Esophagus (tissue), 2 donors: ENCODE results near the gene OMP. TPM values are rescaled to one million over a fixed set of nuclear protein-coding genes. Genes with fewer than 3 reads are reported as not detected.

Experiments used
- H3K27ac ChIP-seq, 2 donors: one replicate each; pipeline ENCODE4 v1.5.1; 2013; ENCODE audit warnings: low read depth in 2 of 2, mild to moderate bottlenecking in 2 of 2, inconsistent platforms in 1 of 2, low read length in 1 of 2, moderate library complexity in 1 of 2
- H3K27me3 ChIP-seq, 2 donors: one replicate each; pipeline ENCODE4 v1.6.1; 2013; ENCODE audit warnings: low read length in 2 of 2, control low read depth in 1 of 2, mild to moderate bottlenecking in 1 of 2; ENCODE audit not compliant: insufficient read depth in 2 of 2, control insufficient read depth in 1 of 2
- H3K36me3 ChIP-seq, 2 donors: one replicate each; pipeline ENCODE4 v1.6.1; 2013; ENCODE audit warnings: low read length in 1 of 2; ENCODE audit not compliant: control insufficient read depth in 2 of 2, insufficient read depth in 2 of 2
- H3K4me1 ChIP-seq, 2 donors: one replicate each; pipeline ENCODE4 v1.6.1; 2013; ENCODE audit warnings: low read length in 1 of 2; ENCODE audit not compliant: control insufficient read depth in 2 of 2, insufficient read depth in 2 of 2
- H3K4me3 ChIP-seq, 2 donors: one replicate each; pipeline ENCODE4 v1.5.1; 2013; ENCODE audit warnings: low read length in 2 of 2, mild to moderate bottlenecking in 2 of 2, low read depth in 1 of 2, moderate library complexity in 1 of 2
- H3K9me3 ChIP-seq, 2 donors: one replicate each; pipeline ENCODE4 v1.6.1; 2013; ENCODE audit warnings: mild to moderate bottlenecking in 2 of 2, low read depth in 1 of 2, low read length in 1 of 2, moderate library complexity in 1 of 2; ENCODE audit not compliant: control insufficient read depth in 2 of 2, insufficient read depth in 1 of 2
- WGBS, 2 donors: extraction: QIAGEN DNeasy Blood & Tissue Kit; methylation state at CpG; one replicate each; pipeline ENCODE4 v1.1.7; 2013; 5-methylcytosine and 5-hydroxymethylcytosine counted together
- polyA plus RNA-seq, 2 donors: library from polyadenylated mRNA; stranded (reverse); fragments of 200-250 nt; gene quantifications; one replicate each; pipeline ENCODE4 v1.2.3, GENCODE V29; 2013
- donor health status: healthy with polysubstance abuse.
- donor health status: Bipolar disorder and iron deficiency.

The OMP gene
- polyA plus RNA-seq, 2 donors: 0.33 to 0.98 TPM

DNA sequence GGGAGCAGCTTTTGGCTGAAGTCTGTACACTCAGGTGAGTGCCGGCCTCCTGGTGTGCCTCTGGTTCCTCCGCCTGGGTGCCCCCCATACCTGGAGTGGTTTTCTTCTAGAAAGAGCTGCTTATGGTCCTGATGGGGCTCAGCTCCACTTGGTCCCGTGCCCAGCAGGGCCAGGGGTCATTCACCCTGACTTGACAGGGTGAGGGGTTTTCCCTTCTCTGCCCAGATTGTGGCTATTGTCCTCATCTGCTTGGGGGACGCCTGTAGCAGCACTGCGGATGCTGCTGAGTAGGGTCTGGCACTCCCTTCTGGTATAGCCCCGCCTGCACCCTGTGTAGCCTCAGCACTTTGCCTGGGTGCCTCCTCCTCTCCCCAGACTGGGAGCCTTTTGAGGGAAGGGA, 8.2 kb downstream of the OMP start:
- Histone ChIP-seq H3K4me3 (no peak overlapping the region), H3K9me3 (no peaks in the 10 kb centered on the region), H3K27me3 (no peaks in the 10 kb centered on the region)

GRCh38 chr11:77111277-77111676, 8.6 kb downstream of the OMP start:
- 70 to 71% methylated on average over 3 of the region's 3 CpGs for WGBS, 2 donors
- no peaks in the 10 kb centered on the region for H3K9me3 ChIP-seq
- H3K36me3 ChIP-seq: peaks cover 0 to 4% of the 10 kb centered on the region in 2 donors
- H3K27me3 ChIP-seq: no peaks in the 10 kb centered on the region
- H3K27ac ChIP-seq: no peak overlapping the region
- no peak overlapping the region for H3K4me3 ChIP-seq
- peaks cover 4 to 6% of the 10 kb centered on the region in 2 donors for H3K4me1 ChIP-seq

More for the DNA sequence above, 8.2 kb downstream of the OMP start:
- peaks cover 0 to 4% of the 10 kb centered on the region in 2 donors for H3K36me3 ChIP-seq
- peaks cover 4 to 6% of the 10 kb centered on the region in 2 donors for H3K4me1 ChIP-seq
- 80 to 88% methylated on average over 6 of the region's 6 CpGs for WGBS, 2 donors
- no peak overlapping the region for H3K27ac ChIP-seq

GRCh38 chr11:77111946-77112345, 9.3 kb downstream of the OMP start:
- peaks cover 0 to 4% of the 10 kb centered on the region in 2 donors for H3K36me3 ChIP-seq
- H3K9me3 ChIP-seq: no peaks in the 10 kb centered on the region
- H3K4me1 ChIP-seq: peaks cover 4 to 6% of the 10 kb centered on the region in 2 donors
- no peak overlapping the region for H3K27ac ChIP-seq
- 94 to 96% methylated on average over 6 of the region's 6 CpGs for WGBS, 2 donors
- no peak overlapping the region for H3K4me3 ChIP-seq
- no peaks in the 10 kb centered on the region for H3K27me3 ChIP-seq

DNA sequence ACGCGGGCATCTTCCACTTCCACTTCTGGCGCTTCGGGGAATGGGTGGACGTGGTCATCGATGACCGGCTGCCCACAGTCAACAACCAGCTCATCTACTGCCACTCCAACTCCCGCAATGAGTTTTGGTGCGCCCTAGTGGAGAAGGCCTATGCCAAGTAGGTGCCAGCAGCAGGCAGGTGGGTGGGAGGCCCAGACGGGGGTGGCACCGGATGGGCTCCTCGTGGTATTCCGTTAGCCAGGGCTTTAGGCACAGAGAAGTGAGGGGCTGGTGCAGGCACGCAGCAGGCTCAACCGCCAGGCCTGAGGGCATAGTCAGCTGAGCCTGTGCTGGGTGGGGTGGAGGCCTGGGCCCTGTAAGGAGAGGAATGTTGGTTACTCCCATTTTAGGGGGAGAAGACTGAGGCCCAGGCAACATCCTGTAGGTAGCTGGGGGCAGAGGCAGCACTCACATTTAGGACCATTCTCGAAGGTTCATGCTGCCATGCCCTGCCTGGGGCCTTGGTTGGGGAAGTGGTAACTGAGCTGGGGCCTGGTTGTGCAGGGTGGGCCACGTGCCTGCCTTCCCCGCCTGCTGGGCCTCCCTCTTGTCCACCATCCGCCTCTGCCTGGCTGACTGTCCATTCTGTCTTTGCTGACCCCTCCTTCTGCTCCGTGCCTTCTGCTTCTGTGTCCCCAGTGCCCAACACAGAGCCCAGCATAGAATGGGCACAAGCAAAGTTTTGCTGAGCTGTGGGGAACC, 10.2 kb downstream of the OMP start:
- Histone ChIP-seq H3K36me3 (peaks cover 0 to 4% of the 10 kb centered on the region in 2 donors), H3K27ac (no peak overlapping the region), H3K4me3 (no peak overlapping the region), H3K9me3 (no peaks in the 10 kb centered on the region), H3K4me1 (peaks cover 4 to 6% of the 10 kb centered on the region in 2 donors), H3K27me3 (no peaks in the 10 kb centered on the region)
- 87 to 88% methylated on average over 20 of the region's 20 CpGs for WGBS, 2 donors

- Histone ChIP-seq H3K27me3 (no peaks in the 10 kb centered on the region), H3K4me3 (no peak overlapping the region), H3K9me3 (no peaks in the 10 kb centered on the region), H3K36me3 (peaks cover 0 to 7% of the 10 kb centered on the region in 2 donors), H3K27ac (no peak overlapping the region), H3K4me1 (peaks cover 0 to 2% of the 10 kb centered on the region in 2 donors)
- 63 to 71% methylated on average over 8 of the region's 8 CpGs for WGBS, 2 donors
These were observed 10.9 kb downstream of the OMP start for GRCh38 chr11:77113382-77114088.

GRCh38 chr11:77114089-77114463, 11.4 kb downstream of the OMP start:
- 95 to 96% methylated on average over 13 of the region's 13 CpGs for WGBS, 2 donors
- H3K27ac ChIP-seq: no peak overlapping the region
- peaks cover 0 to 11% of the 10 kb centered on the region in 2 donors for H3K36me3 ChIP-seq

DNA sequence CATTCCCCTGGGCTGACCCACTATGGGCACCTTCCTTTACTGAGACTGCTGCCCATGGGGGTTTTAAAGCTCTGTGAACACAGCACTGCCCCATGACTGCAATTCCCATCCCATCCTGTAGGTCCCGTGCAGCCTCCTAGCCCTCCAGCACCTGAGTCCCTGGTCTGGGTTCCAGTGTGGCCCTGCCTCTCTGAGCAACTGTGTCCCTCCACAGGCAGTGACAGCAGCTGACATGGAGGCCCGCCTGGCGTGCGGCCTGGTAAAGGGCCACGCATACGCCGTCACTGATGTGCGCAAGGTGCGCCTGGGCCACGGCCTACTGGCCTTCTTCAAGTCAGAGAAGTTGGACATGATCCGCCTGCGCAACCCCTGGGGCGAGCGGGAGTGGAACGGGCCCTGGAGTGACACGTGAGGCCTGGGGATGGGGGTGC, 12.6 kb downstream of the OMP start:
- Histone ChIP-seq H3K36me3 (peaks cover 0 to 18% of the 10 kb centered on the region in 2 donors), H3K27me3 (no peaks in the 10 kb centered on the region), H3K4me3 (no peak overlapping the region), H3K9me3 (no peaks in the 10 kb centered on the region), H3K4me1 (peaks cover 0 to 2% of the 10 kb centered on the region in 2 donors), H3K27ac (no peak overlapping the region)
- WGBS, 2 donors: 96 to 97% methylated on average over 16 of the region's 16 CpGs

More at GRCh38 chr11:77114089-77114463, 11.4 kb downstream of the OMP start:
- Histone ChIP-seq H3K4me1 (peaks cover 0 to 2% of the 10 kb centered on the region in 2 donors), H3K4me3 (no peak overlapping the region), H3K9me3 (no peaks in the 10 kb centered on the region), H3K27me3 (no peaks in the 10 kb centered on the region)

DNA sequence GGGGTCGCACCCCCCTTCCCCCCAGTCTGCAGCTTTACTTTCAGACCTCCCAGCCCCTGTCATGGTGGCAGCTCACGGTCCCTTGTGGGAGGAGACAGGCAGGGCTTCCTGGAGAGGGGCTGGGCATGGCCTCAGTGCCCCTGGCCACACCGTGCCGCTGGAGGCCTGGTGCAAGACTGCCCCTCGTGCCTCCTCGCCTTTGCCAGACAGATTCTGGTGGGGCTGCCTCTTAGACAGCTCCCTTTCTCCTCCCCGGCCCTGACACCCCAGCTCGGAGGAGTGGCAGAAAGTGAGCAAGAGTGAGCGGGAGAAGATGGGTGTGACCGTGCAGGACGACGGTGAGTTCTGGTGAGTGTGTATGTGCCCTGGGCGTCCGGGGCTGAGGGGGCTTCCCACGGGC, 13.3 kb downstream of the OMP start:
- Histone ChIP-seq H3K4me3 (no peak overlapping the region), H3K27me3 (no peaks in the 10 kb centered on the region), H3K27ac (no peak overlapping the region), H3K36me3 (peaks cover 0 to 24% of the 10 kb centered on the region in 2 donors), H3K9me3 (no peaks in the 10 kb centered on the region), H3K4me1 (peaks cover 0 to 2% of the 10 kb centered on the region in 2 donors)
- WGBS, 2 donors: 93% methylated on average over 15 of the region's 15 CpGs

- Histone ChIP-seq H3K36me3 (peaks cover 0 to 29% of the 10 kb centered on the region in 2 donors), H3K27me3 (no peaks in the 10 kb centered on the region), H3K4me1 (peaks cover 0 to 2% of the 10 kb centered on the region in 2 donors), H3K4me3 (no peak overlapping the region), H3K27ac (no peak overlapping the region), H3K9me3 (no peaks in the 10 kb centered on the region)
- 75 to 77% methylated on average over 7 of the region's 7 CpGs for WGBS, 2 donors
These were observed 14.9 kb downstream of the OMP start for GRCh38 chr11:77117492-77117891.
